GM10248 (cell line): ENCODE measurements around the gene NUP54.

Experiments
- CTCF ChIA-PET: fragments of 300-600 bp; sonication (Branson Sonifier 250); formaldehyde crosslinking; extraction: SDS; loops from one replicate; lab custom pipeline; 2021; ENCODE audit warnings: antibody characterized with exemption; lab: Yijun Ruan, JAX
- POLR2A ChIA-PET: fragments of 350-650 bp; sonication (Branson Sonifier 250); formaldehyde crosslinking; extraction: SDS; loops from one replicate; lab custom pipeline; 2020; ENCODE audit warnings: antibody characterized with exemption; lab: Yijun Ruan, JAX
- DNase-seq: peaks from one replicate; pipeline ENCODE4 v3.0.0; 2012; ENCODE audit errors: extremely low spot score
- CTCF ChIP-seq: IDR thresholded peaks from 2 replicates; pipeline ENCODE4 v1.5.1; 2012; ENCODE audit warnings: mild to moderate bottlenecking, low read depth; ENCODE audit errors: extremely low read depth, missing control alignments, control extremely low read depth

NUP54 gene

GRCh38 chr4:76125816-76126215 lies 22.4 kb downstream of the NUP54 start:
- no peak for DNase-seq
- CTCF ChIA-PET = no interaction called here
- TF ChIP-seq CTCF = no peak
- POLR2A ChIA-PET = no interaction called here

- ChIA-PET CTCF (interaction anchor here (1.2 to 2.2 kb wide), 3 partner anchors 12 to 204 kb away, joined by 3 to 9 read pairs (median 6); no protein-coding TSS in a partner anchor), POLR2A (no interaction called here)
- no peak for TF ChIP-seq CTCF
These were observed 28.0 kb downstream of the NUP54 start for GRCh38 chr4:76120199-76120598.

GRCh38 chr4:76117536-76117935 lies 30.7 kb downstream of the NUP54 start:
- DNase-seq = no peak
- TF ChIP-seq CTCF = no peak
- ChIA-PET POLR2A (no interaction called here), CTCF (interaction anchor here (1.3 kb wide), 1 partner anchor 11 kb away, joined by 3 read pairs; no protein-coding TSS in a partner anchor)

More at GRCh38 chr4:76120199-76120598, 28.0 kb downstream of the NUP54 start:
- no peak for DNase-seq

GRCh38 chr4:76116821-76117220 lies 31.4 kb downstream of the NUP54 start:
- no peak for TF ChIP-seq CTCF
- POLR2A ChIA-PET = no interaction called here

GRCh38 chr4:76108467-76109181 lies 39.6 kb downstream of the NUP54 start:
- ChIA-PET POLR2A (no interaction called here), CTCF (interaction anchor here (0.9 to 2.3 kb wide), 5 partner anchors 11 to 66 kb away, joined by 3 to 7 read pairs (median 3); no protein-coding TSS in a partner anchor)
- TF ChIP-seq CTCF = no peak
- no peak for DNase-seq

More at GRCh38 chr4:76116821-76117220, 31.4 kb downstream of the NUP54 start:
- no peak for DNase-seq
- CTCF ChIA-PET = no interaction called here

- ChIA-PET POLR2A (no interaction called here), CTCF (interaction anchor here (0.7 to 1.0 kb wide), 3 partner anchors 16 to 211 kb away, joined by 3 read pairs; no protein-coding TSS in a partner anchor)
- DNase-seq = no peak
- no peak for TF ChIP-seq CTCF
These were observed 41.8 kb downstream of the NUP54 start for GRCh38 chr4:76106442-76106841.
